Osteoblast (primary cell): Measurements from ENCODE around the gene RABGAP1L. TPM values are rescaled to one million over a fixed set of nuclear protein-coding genes. Genes with fewer than 3 reads are reported as not detected.

Experiments used
- DNase-seq: peaks from one replicate; pipeline ENCODE4 v3.0.0; 2011; ENCODE audit warnings: low spot score, mixed read lengths; ENCODE audit not compliant: insufficient read length; ENCODE audit errors: missing footprints
- H2AFZ ChIP-seq: 2 replicates; pipeline ENCODE4 v1.6.0; 2011; ENCODE audit warnings: mild to moderate bottlenecking, low read length
- H3K27ac ChIP-seq: 2 replicates; pipeline ENCODE4 v1.5.1; 2011; ENCODE audit warnings: mild to moderate bottlenecking, low read depth, low read length, moderate library complexity
- H3K27me3 ChIP-seq: 2 replicates; pipeline ENCODE4 v1.6.0; 2012; ENCODE audit warnings: mild to moderate bottlenecking, control low read depth, inconsistent platforms, low read length, moderate library complexity; ENCODE audit not compliant: insufficient read depth
- H3K36me3 ChIP-seq: 2 replicates; pipeline ENCODE4 v1.5.1; 2011; ENCODE audit warnings: mild to moderate bottlenecking, low read length, control low read depth, moderate library complexity; ENCODE audit not compliant: insufficient read depth
- H3K4me1 ChIP-seq: 2 replicates; pipeline ENCODE4 v1.5.1; 2011; ENCODE audit warnings: mild to moderate bottlenecking, low read length, control low read depth, moderate library complexity; ENCODE audit not compliant: insufficient read depth
- H3K4me2 ChIP-seq: 2 replicates; pipeline ENCODE4 v1.6.0; 2011; ENCODE audit warnings: mild to moderate bottlenecking, low read length; ENCODE audit not compliant: insufficient read depth
- H3K4me3 ChIP-seq: fragments of 200-600 bp; sonication (generic); 3 replicates; pipeline ENCODE4 v1.5.1; 2012; ENCODE audit warnings: mild to moderate bottlenecking, low read length, inconsistent platforms; ENCODE audit not compliant: insufficient read depth
- H3K79me2 ChIP-seq: 2 replicates; pipeline ENCODE4 v1.6.0; 2012; ENCODE audit warnings: mild to moderate bottlenecking, low read length, control low read depth, inconsistent platforms; ENCODE audit not compliant: insufficient read depth
- H3K9me3 ChIP-seq: 2 replicates; pipeline ENCODE4 v1.5.1; 2011; ENCODE audit warnings: low read depth, low read length, control low read depth
- H4K20me1 ChIP-seq: 2 replicates; pipeline ENCODE4 v1.6.0; 2012; ENCODE audit warnings: mild to moderate bottlenecking, low read length, control low read depth; ENCODE audit not compliant: insufficient read depth
- CTCF ChIP-seq: IDR thresholded peaks from 2 replicates; pipeline ENCODE4 v1.5.1; 2011; ENCODE audit warnings: mild to moderate bottlenecking, low read depth, low read length, moderate library complexity; ENCODE audit errors: extremely low read depth
- total RNA-seq: library from RNA; depleted of rRNA; stranded (reverse); fragments of >200 nt; gene quantifications from 2 replicates; pipeline ENCODE4 v1.2.3, GENCODE V29; 2012

The RABGAP1L gene
- total RNA-seq, 1 donor: 30.0 TPM

- H3K27ac ChIP-seq: no peak overlapping the region
- no peaks in the 10 kb centered on the region for H4K20me1 ChIP-seq
- H3K4me1 ChIP-seq: no peaks in the 10 kb centered on the region
- H3K9me3 ChIP-seq: no peaks in the 10 kb centered on the region
- TF ChIP-seq CTCF: no peak
- no peak overlapping the region for H3K4me3 ChIP-seq
- H3K36me3 ChIP-seq: no peaks in the 10 kb centered on the region
- no peak overlapping the region for H2AFZ ChIP-seq
- no peak overlapping the region for H3K4me2 ChIP-seq
- DNase-seq: no peak
- H3K27me3 ChIP-seq: no peaks in the 10 kb centered on the region
- H3K79me2 ChIP-seq: no peaks in the 10 kb centered on the region
Measured at GRCh38 chr1:174949645-174950044, 790.3 kb downstream of the RABGAP1L start.

DNA sequence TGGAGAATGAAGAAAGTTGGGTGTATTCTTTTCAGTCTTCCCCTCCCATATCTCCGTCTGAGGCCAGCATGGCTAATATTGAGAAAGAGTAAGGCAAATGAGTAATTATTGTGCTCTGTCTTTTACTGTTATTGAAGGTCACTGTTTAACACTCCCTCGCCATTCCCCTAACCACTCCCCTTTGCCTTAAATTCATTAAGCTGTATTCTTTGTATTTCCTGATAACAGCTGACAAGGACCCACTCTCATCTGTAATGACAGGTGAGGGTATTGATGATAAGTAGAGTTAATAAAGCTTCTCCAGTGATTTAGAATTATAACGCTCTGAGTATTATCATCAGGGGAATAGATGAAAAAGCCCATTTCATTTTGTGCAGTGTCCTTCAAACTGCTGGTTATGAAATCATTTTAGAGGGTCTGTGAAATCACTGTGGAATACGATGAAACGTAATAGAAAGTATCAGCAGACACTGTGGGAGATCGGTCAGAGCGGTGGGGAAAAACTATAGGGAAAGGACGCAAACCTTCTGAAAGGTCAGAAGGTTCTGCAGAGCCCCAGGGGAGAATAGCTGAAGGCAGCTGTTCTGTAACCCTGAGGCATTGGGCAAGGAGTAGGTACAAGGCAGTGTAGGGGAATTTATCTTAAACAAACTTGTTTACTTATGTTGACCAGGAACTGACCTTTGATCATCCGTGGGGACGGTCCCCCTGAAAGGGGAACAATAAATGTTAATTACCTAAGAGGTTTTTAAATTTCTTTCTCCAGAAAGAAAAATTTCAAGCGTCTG is 794.2 kb downstream of the RABGAP1L start:
- Histone ChIP-seq H3K4me3 (no peak overlapping the region), H3K4me1 (no peaks in the 10 kb centered on the region), H3K36me3 (no peaks in the 10 kb centered on the region), H4K20me1 (no peaks in the 10 kb centered on the region), H3K27me3 (no peaks in the 10 kb centered on the region), H2AFZ (no peak overlapping the region), H3K9me3 (no peaks in the 10 kb centered on the region), H3K4me2 (no peak overlapping the region), H3K79me2 (no peaks in the 10 kb centered on the region), H3K27ac (no peak overlapping the region)
- no peak for DNase-seq
- no peak for TF ChIP-seq CTCF

DNA sequence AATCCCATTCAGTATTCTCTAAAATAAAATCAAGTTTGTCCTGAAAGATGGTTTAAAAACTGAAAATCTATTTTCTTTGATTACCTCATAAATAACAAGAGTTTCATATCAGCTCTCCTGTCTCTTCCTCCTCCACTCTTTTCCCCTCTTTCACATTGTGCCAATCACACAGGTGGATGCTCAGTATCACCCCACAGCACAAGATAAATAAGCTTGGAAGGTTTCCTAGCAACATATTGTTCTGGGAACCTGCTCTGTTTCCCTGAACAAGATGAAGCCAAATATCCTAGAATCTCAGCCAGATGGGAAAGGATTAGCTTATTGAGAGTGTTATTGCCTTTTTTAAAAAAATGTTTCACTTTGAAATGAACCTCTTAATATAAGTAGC is 794.7 kb downstream of the RABGAP1L start:
- no peak for TF ChIP-seq CTCF
- H3K9me3 ChIP-seq: no peaks in the 10 kb centered on the region
- no peak for DNase-seq
- no peak overlapping the region for H3K4me2 ChIP-seq
- H3K79me2 ChIP-seq: no peaks in the 10 kb centered on the region
- H2AFZ ChIP-seq: no peak overlapping the region
- no peaks in the 10 kb centered on the region for H4K20me1 ChIP-seq
- no peaks in the 10 kb centered on the region for H3K4me1 ChIP-seq
- H3K27me3 ChIP-seq: no peaks in the 10 kb centered on the region
- H3K4me3 ChIP-seq: no peak overlapping the region
- no peaks in the 10 kb centered on the region for H3K36me3 ChIP-seq
- no peak overlapping the region for H3K27ac ChIP-seq

DNA sequence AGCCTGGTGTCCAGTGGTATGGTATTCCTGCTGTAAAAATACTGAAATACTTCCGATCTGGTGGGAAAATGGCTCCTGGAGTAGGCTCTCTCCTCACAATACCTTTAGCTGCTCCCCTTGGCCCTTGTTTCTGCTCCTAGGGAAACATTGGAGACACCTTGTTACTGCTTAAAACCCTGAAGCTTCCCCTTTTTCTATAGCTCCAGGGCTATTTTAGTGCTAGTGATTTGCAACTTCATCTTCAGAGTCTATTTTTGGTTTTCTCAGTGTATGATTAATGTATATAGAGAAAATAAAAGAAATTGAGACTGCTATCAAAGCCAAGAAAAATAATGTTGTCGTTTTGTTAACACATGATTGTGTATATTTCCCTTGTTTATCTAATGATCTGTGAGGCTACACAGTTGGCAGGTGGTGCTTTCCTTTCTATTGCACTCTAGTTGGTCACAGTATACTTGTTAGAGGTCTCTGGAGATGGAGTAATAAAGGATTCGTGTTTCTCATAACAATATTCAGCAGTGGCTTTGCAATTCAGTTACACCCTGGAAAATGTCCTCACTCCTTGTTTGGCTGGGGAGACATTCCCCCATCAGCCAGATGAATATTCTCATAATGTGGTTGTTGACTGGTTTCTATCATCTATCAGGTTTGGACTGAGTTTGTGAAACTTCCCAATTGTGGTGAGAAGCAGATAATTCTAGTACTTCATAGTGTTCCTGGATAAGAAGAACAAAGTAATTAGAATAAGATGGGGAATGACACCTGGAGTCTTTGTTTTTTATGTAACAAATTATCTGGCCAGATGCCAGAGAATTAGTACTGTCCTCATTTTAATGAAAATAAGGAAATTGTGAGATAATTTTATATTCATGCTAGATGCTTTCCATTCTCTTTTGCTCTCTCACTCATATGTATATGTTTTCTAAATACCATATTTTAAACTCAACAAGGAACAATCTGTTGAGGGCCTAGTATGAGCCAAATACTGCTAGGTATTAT is 795.6 kb downstream of the RABGAP1L start:
- DNase-seq: no peak
- no peak for TF ChIP-seq CTCF

More for the DNA sequence above, 795.6 kb downstream of the RABGAP1L start:
- H4K20me1 ChIP-seq: no peaks in the 10 kb centered on the region
- H3K9me3 ChIP-seq: no peaks in the 10 kb centered on the region
- H2AFZ ChIP-seq: no peak overlapping the region
- H3K27ac ChIP-seq: no peak overlapping the region
- no peaks in the 10 kb centered on the region for H3K4me1 ChIP-seq
- H3K4me3 ChIP-seq: no peak overlapping the region
- no peaks in the 10 kb centered on the region for H3K36me3 ChIP-seq
- no peak overlapping the region for H3K4me2 ChIP-seq
- no peaks in the 10 kb centered on the region for H3K79me2 ChIP-seq
- no peaks in the 10 kb centered on the region for H3K27me3 ChIP-seq
